Kidney capillary endothelial cell (primary cell): ENCODE results near the gene STK32C.
A peak's percentile ranks its signal among the peaks of the same experiment; 100 is the strongest.
"Not testable (repeated sequence)": the region's sequence is repeated elsewhere in the genome, so short reads cannot be mapped to it uniquely, and the experiment has no call there.

Source experiments
- DNase-seq: peaks from one replicate; pipeline ENCODE4 v3.0.0-alpha.2; 2018; ENCODE audit warnings: low spot score

The STK32C gene

GRCh38 chr10:132169031-132169765, 138.6 kb downstream of the STK32C start:
- no peak for DNase-seq

DNA sequence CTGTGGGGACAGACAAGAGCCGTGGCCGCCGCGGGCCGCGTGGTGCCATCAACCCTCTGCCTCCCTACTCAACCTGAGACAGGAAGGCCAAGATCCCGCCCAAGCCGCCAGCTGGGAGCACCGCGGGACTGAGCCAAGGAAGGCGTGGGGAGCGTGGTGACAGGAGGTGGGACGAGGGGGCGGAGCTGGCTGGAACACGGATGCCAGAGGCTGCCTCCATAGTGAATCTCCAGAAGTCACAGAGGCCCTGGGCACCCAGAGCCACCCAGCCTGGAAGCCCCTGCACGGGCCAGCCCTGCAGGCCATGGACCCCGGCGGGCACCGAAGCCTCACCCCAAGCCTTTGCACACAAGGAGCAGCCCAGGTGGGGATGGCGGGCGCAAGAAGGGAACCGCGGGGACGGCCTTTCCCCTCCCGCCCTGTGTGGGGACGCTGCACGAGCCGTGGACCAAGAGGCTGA, 139.1 kb downstream of the STK32C start:
- no peak for DNase-seq

GRCh38 chr10:132167976-132168375, 139.8 kb downstream of the STK32C start:
- DNase-seq = no peak

DNA sequence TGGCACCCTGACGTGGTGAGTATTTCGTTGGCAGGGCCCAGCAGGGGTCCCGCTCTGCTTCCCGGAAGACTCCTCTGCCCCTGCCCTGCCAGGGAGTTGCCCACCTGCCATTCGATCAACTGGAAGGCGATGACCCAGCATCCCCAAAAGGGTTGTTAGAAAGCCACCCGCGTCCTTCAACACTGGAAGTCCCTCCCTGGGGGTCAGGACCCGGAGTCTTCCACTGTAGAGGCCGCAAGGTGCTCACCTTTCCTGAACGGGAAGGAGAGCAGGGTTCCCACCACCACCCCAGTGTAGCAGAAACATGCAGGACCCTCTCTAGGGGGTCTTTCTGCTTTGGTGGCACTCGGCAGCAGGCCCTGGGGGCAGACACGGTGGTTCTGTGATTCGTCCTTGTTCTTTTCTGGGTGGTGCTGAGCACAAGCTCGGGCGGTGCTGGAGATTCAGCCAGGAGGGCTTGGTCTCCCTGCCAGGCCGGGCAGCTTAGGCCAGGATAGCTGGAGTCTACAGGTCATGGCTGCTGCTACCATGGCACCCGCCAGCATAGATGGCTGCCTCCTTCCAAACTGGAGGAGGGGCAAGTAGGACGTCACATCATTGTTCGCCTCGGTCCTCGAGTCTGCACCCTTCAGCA, 140.6 kb downstream of the STK32C start:
- DNase-seq = no peak

DNA sequence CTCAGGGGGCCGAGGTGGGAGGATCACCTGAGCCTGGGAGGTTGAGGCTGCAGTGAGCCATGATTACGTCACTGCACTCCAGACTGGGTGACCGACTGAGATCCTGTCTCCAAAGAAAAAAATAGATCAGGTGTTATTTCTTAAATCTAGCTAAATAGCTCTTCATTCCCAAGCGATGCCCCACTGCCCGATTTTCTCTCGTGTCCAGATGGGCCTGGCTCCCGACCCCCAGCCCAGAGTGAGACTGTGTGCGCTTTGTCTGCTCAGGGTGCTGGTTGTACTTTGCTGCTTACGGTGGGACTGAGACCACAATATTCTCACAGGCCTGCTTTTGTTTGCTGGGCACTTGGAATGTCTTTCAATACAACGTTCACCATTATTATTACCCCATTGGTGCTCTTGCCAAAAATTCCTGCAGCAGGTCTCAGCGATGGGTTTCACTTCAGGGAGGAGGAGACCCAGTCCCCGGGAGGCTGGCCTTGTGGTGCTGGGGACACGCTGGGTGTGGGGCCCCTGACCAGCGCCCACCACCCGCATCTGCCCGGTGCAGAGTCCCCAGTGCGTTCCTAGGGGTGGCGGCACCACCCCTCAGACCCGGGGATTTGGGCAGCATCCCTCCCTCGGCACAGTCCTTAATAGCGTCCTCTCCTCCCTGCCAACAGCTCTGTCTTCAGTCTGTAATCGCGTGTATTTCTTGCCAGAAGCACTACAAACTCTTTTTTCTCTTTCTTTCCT, 141.4 kb downstream of the STK32C start:
- no peak for DNase-seq

- no peak for DNase-seq
These were observed 142.3 kb downstream of the STK32C start for GRCh38 chr10:132165416-132165980.

DNA sequence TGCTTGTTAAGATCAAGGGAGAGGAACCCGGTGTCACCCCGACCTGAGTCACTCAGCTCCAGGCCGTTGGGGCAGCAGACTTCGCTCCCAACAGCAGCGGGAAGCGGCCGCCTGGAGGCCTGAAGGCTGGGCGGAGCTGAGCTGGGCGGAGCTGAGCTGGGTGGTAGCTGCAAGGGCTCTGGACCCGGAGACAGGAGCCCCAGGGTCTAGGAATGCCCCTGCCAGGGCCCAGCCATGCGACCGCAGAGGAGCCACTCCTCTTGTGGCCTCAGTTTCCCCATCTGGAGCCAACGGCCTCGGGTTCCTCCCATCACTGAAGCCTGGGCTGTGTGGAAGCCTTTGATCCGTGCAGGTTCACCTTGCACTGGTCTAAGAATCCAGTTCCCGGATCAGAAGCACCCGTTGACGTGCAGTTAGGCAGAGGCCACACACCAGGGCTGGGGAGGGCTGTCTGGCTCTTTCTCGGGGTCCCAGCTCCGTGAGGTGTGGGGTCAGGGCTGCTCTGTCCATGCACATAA, 142.9 kb downstream of the STK32C start:
- no peak for DNase-seq

GRCh38 chr10:132163826-132164515, 143.8 kb downstream of the STK32C start:
- no peak for DNase-seq

DNA sequence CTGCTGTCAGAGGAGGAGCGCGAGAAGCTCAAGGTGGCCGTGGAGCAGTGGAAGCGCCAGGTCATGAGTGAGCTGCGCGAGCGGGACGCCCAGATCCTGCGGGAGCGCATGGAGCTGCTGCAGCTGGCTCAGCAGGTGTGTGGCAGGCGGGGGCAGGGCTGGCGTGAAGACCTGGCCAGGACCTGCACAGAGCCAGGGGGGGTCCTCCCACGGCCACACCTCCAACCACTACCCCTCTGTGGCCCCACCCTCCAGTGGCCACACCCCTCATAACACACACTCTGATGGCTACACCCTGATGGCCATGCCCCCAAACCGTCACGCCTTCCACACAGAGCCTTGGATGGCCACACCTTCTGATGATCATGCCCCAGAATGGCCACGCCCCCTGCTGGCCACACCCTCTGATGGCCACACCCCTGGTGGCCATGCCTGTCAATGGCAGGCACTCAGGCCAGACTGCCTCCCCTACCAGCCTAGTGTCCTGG, 144.4 kb downstream of the STK32C start:
- DNase-seq = peak; percentile 36

- no peak for DNase-seq
These were observed 145.0 kb downstream of the STK32C start for GRCh38 chr10:132162590-132163277.

DNA sequence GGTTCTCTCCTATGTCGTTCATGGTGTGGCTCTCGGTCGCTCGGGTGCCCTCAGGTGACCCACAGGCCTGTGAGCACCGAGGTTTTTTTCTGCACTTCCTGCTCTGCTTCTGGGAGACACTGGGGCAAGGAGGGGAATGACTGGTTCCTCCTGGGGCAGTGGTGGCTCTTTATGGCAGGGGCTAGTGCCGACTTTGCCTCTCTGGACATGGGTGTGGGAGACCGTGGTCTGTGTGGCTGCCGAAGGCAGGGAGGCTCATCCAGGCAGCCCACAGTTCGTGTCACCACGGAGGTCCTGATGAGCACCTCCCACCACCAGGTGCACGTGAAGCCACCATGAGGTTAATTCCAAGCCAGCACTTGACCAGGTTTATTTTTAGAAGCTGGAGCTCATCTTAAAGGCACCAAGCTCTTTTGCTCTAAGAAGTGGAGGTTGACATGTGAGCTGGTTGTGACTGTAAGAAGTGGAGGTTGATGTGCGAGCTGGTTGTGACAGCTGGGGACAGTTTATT, 145.7 kb downstream of the STK32C start:
- no peak for DNase-seq

DNA sequence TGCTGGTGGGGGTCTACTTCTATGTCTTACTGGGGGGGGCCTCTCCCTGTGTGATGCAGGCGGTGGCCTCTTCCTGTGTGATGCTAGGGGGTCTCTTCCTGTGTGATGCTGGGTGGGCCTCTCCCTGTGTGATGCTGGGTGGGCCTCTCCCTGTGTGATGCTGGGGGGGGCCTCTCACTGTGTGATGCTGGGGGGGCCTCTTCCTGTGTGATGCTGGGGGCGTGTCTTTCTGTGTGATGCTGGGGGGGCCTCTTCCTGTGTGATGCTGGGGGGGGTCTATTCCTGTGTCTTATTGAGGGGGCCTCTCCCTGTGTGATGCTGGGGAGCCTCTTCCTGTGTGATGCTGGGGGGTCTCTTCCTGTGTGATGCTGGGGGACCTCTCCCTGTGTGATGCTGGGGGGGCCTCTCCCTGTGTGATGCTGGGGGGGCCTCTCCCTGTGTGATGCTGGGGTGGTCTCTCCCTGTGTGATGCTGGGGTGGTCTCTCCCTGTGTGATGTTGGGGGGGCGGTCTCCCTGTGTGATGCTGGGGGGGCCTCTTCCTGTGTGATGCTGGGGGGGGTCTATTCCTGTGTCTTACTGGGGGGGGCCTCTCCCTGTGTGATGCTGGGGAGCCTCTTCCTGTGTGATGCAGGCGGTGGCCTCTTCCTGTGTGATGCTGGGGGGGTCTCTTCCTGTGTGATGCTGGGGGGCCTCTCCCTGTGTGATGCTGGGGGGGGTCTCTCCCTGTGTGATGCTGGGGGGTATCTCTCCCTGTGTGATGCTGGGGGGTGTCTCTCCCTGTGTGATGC, 146.7 kb downstream of the STK32C start:
- DNase-seq = not testable (repeated sequence)

DNA sequence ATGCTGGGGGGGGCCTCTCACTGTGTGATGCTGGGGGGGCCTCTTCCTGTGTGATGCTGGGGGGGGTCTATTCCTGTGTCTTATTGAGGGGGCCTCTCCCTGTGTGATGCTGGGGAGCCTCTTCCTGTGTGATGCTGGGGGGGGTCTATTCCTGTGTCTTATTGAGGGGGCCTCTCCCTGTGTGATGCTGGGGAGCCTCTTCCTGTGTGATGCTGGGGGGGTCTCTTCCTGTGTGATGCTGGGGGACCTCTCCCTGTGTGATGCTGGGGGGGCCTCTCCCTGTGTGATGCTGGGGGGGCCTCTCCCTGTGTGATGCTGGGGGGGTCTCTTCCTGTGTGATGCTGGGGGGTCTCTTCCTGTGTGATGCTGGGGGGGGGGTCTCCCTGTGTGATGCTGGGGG, 147.5 kb downstream of the STK32C start:
- not testable (repeated sequence) for DNase-seq

- DNase-seq = not testable (repeated sequence)
These were observed 148.2 kb downstream of the STK32C start for GRCh38 chr10:132159302-132160230.

DNA sequence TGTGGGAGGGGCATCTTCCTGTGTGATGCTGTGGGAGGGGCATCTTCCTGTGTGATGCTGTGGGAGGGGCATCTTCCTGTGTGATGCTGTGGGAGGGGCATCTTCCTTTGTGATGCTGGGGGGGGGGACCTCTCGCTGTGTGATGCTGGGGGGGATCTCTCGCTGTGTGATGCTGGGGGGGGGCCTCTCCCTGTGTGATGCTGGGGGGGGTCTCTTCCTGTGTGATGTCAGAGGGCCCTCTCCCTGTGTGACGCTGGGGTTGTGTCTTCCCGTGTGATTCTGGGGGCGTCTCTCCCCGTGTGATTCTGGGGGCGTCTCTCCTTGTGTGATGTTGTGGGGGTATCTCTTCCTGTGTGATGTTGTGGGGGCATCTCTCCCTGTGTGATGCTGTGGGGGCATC, 148.9 kb downstream of the STK32C start:
- no peak for DNase-seq

DNA sequence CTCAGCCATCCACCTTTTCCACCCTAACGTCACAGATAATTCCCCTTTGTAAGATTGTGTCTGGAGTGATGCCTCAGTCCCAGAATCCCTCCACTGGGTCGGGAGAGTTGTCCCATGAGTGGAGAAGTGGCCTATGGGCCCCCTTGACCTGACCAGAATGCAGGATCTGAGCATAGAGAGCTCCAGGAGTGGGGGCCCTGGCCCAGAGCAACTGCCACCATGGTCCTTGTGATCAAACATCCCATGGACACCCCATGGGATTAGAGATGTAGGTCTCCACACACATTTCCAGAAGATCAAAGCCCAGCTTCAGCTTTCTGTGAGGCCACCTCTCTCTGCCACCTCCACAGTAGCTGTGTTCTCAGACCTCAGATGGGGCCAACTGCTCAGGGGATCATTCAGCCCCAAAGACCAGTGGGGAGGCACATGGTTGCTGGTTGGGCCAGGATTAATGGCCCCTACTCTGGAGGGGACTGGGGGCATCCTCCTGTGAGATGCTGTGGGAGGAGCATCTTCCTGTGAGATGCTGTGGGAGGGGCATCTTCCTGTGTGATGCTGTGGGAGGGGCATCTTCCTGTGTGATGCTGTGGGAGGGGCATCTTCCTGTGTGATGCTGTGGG, 149.5 kb downstream of the STK32C start:
- DNase-seq = no peak
